ENCODE results near the gene AIF1L. TPM values are rescaled to one million over a fixed set of nuclear protein-coding genes. Genes with fewer than 3 reads are reported as not detected.

The AIF1L gene
- polyA plus RNA-seq, 1 donor (not counting 4 experiments of a cell fraction or from before 2014, with no cell fraction given), result 1.5 TPM

DNA sequence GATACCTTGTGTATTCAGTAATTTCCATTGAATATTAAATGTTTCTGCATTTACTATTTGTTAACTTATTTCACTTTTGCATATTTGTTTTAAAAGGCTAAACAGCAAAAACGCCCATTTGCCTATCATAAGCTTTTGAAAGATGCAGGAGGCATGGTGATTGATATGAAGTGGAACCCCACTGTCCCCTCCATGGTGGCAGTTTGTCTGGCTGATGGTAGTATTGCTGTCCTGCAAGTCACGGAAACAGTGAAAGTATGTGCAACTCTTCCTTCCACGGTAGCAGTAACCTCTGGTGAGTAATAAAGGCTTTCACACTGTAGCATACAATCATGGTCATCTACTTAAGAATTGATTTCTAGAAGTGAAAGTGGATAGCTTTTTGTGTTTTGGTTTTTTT, 32.9 kb downstream of the AIF1L start:
- TF ChIP-seq CTCF (optimal IDR thresholded peaks at IDR 0.05 in 1 of 3, IDR thresholded peaks at IDR 0.05 in 1 of 3, conservative IDR thresholded peaks at IDR 0.05 in 1 of 3; ENCODE audit: extremely low read depth in 1 of 3, insufficient read depth in 2 of 3, low read length in 3 of 3) (no peak), EZH2 (IDR thresholded peaks at IDR 0.05; ENCODE audit: low read length) (no peak)
- FAIRE-seq, result no peak
- peaks cover 22% of the 10 kb centered on the region for H3K79me2 ChIP-seq (ENCODE audit: control insufficient read depth, insufficient read depth, low read length)

GRCh38 chr9:131138676-131139075, 42.3 kb downstream of the AIF1L start:
- FAIRE-seq, result no peak

More for the DNA sequence above, 32.9 kb downstream of the AIF1L start:
- no peaks in the 10 kb centered on the region for H3K27me3 ChIP-seq (ENCODE audit: control insufficient read depth, extremely low read depth, insufficient read depth, low read length)
- no peak for DNase-seq (ENCODE audit: low read depth, low spot score)
- H3K36me3 ChIP-seq (ENCODE audit: control insufficient read depth in 2 of 2, extremely low read depth in 1 of 2, insufficient read depth in 2 of 2, low read length in 2 of 2), result peaks cover 8 to 19% of the 10 kb centered on the region in 2 experiments
- no peak overlapping the region for H3K9ac ChIP-seq (ENCODE audit: control insufficient read depth, extremely low read depth, insufficient read depth, low read length)
- H2AFZ ChIP-seq (ENCODE audit: control insufficient read depth, low read length), result no peak overlapping the region
- H3K4me3 ChIP-seq (ENCODE audit: control insufficient read depth in 2 of 3, extremely low read depth in 1 of 3, insufficient read depth in 2 of 3, low read depth in 1 of 3, low read length in 3 of 3), result no peak overlapping the region
- H3K9me3 ChIP-seq (ENCODE audit: control insufficient read depth, low read depth, low read length), result no peaks in the 10 kb centered on the region
- peaks cover 10% of the 10 kb centered on the region for H3K4me1 ChIP-seq (ENCODE audit: control insufficient read depth, extremely low read depth, insufficient read depth, low read length)
- dilution Hi-C loops (cut with MboI; ENCODE audit: extremely low pct_ligation_motif_present, low sequenced_read_pairs), result no loop called here
- H3K4me2 ChIP-seq (ENCODE audit: control insufficient read depth, extremely low read depth, insufficient read depth, low read depth, low read length), result no peak overlapping the region
- no peaks in the 10 kb centered on the region for H3K9me1 ChIP-seq (ENCODE audit: control insufficient read depth, extremely low read depth, insufficient read depth, low read length)
- no peaks in the 10 kb centered on the region for H4K20me1 ChIP-seq (ENCODE audit: control insufficient read depth, extremely low read depth, insufficient read depth, low read length)
- H3K27ac ChIP-seq (ENCODE audit: control insufficient read depth, insufficient read depth, low read length), result no peak overlapping the region

More at GRCh38 chr9:131138676-131139075, 42.3 kb downstream of the AIF1L start:
- no peaks in the 10 kb centered on the region for H4K20me1 ChIP-seq (ENCODE audit: control insufficient read depth, extremely low read depth, insufficient read depth, low read length)
- H2AFZ ChIP-seq (ENCODE audit: control insufficient read depth, low read length), result no peak overlapping the region
- no peak overlapping the region for H3K4me3 ChIP-seq (ENCODE audit: control insufficient read depth in 2 of 3, extremely low read depth in 1 of 3, insufficient read depth in 2 of 3, low read depth in 1 of 3, low read length in 3 of 3)
- H3K4me1 ChIP-seq (ENCODE audit: control insufficient read depth, extremely low read depth, insufficient read depth, low read length), result no peaks in the 10 kb centered on the region
- H3K9ac ChIP-seq (ENCODE audit: control insufficient read depth, extremely low read depth, insufficient read depth, low read length), result no peak overlapping the region
- no peaks in the 10 kb centered on the region for H3K9me3 ChIP-seq (ENCODE audit: control insufficient read depth, low read depth, low read length)
- H3K9me1 ChIP-seq (ENCODE audit: control insufficient read depth, extremely low read depth, insufficient read depth, low read length), result no peaks in the 10 kb centered on the region
- no peak for DNase-seq (ENCODE audit: low read depth, low spot score)
- dilution Hi-C loops (cut with MboI; ENCODE audit: extremely low pct_ligation_motif_present, low sequenced_read_pairs), result no loop called here
- H3K79me2 ChIP-seq (ENCODE audit: control insufficient read depth, insufficient read depth, low read length), result no peaks in the 10 kb centered on the region
- no peak overlapping the region for H3K4me2 ChIP-seq (ENCODE audit: control insufficient read depth, extremely low read depth, insufficient read depth, low read depth, low read length)
- TF ChIP-seq EZH2 (IDR thresholded peaks at IDR 0.05; ENCODE audit: low read length), result no peak
- TF ChIP-seq CTCF (optimal IDR thresholded peaks at IDR 0.05 in 1 of 3, IDR thresholded peaks at IDR 0.05 in 1 of 3, conservative IDR thresholded peaks at IDR 0.05 in 1 of 3; ENCODE audit: extremely low read depth in 1 of 3, insufficient read depth in 2 of 3, low read length in 3 of 3), result no peak
- H3K27ac ChIP-seq (ENCODE audit: control insufficient read depth, insufficient read depth, low read length), result no peak overlapping the region
- peaks cover 37 to 39% of the 10 kb centered on the region in 2 experiments for H3K36me3 ChIP-seq (ENCODE audit: control insufficient read depth in 2 of 2, extremely low read depth in 1 of 2, insufficient read depth in 2 of 2, low read length in 2 of 2)
- no peaks in the 10 kb centered on the region for H3K27me3 ChIP-seq (ENCODE audit: control insufficient read depth, extremely low read depth, insufficient read depth, low read length)
